Measurements from ENCODE around the gene IPO8.

IPO8 gene

DNA sequence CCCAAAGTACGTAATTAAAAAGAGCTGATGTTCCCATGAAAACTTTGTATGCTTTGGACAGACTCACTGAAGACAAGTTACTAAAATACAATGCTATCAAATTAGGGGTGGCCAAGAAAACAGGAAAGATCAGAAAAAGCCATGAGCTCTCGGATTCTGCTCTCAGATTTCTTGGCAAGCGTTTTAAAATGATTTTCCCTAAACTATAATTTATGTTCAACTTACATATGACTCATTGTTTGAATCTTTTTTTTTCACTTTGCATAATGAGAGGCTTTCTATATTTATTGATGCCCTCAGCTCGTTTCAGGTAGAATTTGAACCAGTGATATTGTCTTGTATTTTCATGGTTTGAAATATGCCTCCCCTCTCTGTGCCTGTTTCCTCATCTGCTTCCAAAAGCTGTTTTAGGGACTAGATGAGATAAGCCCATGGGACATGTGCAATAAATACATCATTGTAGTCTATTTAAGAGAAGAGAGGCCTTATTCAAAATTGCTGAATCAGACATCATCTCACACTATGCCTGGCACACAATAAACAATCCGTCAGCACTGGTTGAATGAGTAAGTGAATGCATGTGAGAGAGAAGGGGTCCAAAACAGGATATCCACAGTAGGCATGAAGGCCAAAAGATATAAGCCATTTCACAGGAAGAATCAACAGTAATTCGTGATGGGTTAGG, 4.7 kb upstream of the IPO8 start:
- no peak for TF ChIP-seq CTCF (IDR thresholded peaks at IDR 0.05; ENCODE audit: low read depth, low read length)
- DNase-seq (ENCODE audit: low read depth in 2 of 2): peak; percentile 24 to 37
- H3K4me3 ChIP-seq (replicated peaks in 1 of 2; ENCODE audit: low read depth in 2 of 2, low read length in 2 of 2): no peak overlapping the region

DNA sequence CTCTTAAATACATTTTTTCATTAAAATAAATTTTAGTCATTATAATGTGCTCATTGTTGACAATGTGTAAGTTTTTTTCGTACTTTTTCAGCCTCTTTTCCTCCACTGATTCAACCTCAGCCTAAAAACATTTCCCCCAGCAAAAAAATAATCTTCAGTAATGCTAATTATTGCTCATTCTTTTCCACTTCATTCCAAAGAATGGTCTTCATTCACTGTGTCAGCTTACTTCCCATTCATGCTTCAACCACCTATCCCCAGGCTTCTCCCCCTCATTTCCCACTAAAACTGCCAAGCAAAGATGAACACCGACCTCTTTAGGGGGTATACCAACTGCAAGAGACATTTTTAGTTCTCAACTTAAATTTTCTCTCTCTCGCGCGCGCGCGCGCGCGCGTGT, 2.7 kb upstream of the IPO8 start:
- TF ChIP-seq CTCF (IDR thresholded peaks at IDR 0.05; ENCODE audit: low read depth, low read length): no peak
- DNase-seq (ENCODE audit: low read depth in 2 of 2): no peak
- H3K4me3 ChIP-seq (replicated peaks in 1 of 2; ENCODE audit: low read depth in 2 of 2, low read length in 2 of 2): no peak overlapping the region

- no peak overlapping the region for H3K4me3 ChIP-seq (replicated peaks in 1 of 2; ENCODE audit: low read depth in 2 of 2, low read length in 2 of 2)
- DNase-seq (ENCODE audit: low read depth in 2 of 2): no peak
- no peak for TF ChIP-seq CTCF (IDR thresholded peaks at IDR 0.05; ENCODE audit: low read depth, low read length)
Measured at GRCh38 chr12:30696943-30697342, 1.3 kb upstream of the IPO8 start.

GRCh38 chr12:30696486-30696885, 817 bp upstream of the IPO8 start:
- no peak for TF ChIP-seq CTCF (IDR thresholded peaks at IDR 0.05; ENCODE audit: low read depth, low read length)
- no peak for DNase-seq (ENCODE audit: low read depth in 2 of 2)
- no peak overlapping the region for H3K4me3 ChIP-seq (replicated peaks in 1 of 2; ENCODE audit: low read depth in 2 of 2, low read length in 2 of 2)

- DNase-seq (ENCODE audit: low read depth in 2 of 2): no peak
- peak overlapping the region; percentile 98 for H3K4me3 ChIP-seq (replicated peaks in 1 of 2; ENCODE audit: low read depth in 2 of 2, low read length in 2 of 2)
- TF ChIP-seq CTCF (IDR thresholded peaks at IDR 0.05; ENCODE audit: low read depth, low read length): no peak
Measured at GRCh38 chr12:30696103-30696408, 387 bp upstream of the IPO8 start.

DNA sequence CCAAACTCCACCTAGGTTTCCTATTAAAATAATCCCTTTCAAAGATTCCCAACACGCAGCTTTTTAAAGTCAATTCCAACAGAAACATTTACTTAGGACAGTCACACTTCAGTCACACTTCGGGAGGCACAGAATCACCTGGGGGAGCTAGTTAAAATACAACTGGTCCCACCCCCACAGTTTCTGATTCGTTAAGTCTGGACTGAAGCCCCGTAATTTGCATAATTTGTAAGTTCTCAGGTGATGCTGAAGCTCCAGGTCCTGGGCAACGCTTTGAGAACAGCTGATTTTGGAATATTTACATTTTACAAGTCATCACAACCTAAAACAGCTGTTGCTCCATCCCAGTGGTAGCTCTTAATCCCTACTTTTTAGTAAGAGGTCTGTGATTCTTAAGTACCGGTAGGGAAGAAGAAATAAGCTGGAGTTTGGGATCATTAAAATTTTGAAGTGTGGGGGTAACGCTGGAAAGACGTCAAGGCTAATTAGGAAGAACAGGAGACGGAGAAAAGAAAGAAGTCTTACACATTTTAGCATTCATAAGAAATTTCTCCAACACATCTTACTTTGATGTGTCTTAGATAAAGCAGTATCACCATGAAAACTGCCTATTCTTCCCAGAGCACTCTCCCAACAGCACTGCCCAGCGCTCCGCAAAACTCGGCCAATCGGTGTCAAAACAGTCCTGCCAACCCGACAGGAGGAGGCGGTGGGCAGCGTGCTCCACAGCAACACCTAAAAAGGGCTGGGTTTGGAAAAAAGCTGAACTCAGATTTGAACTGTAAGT, 1.1 kb downstream of the IPO8 start:
- peak; percentile 32 to 45 for DNase-seq (ENCODE audit: low read depth in 2 of 2)
- no peak for TF ChIP-seq CTCF (IDR thresholded peaks at IDR 0.05; ENCODE audit: low read depth, low read length)
- H3K4me3 ChIP-seq (replicated peaks in 1 of 2; ENCODE audit: low read depth in 2 of 2, low read length in 2 of 2): peak overlapping the region; percentile 98
